Measurements from ENCODE around the gene IL1RAPL1.
"Not testable (repeated sequence)": the region's sequence is repeated elsewhere in the genome, so short reads cannot be mapped to it uniquely, and the experiment has no call there.

Gene IL1RAPL1

GRCh38 chrX:28628120-28628519 is 40.9 kb downstream of the IL1RAPL1 start:
- DNase-seq: no peak

- no peak for DNase-seq
Measured at GRCh38 chrX:28638775-28639174, 51.5 kb downstream of the IL1RAPL1 start.

- no peak for DNase-seq
Measured at GRCh38 chrX:28639451-28639850, 52.2 kb downstream of the IL1RAPL1 start.

- DNase-seq: no peak
Measured at GRCh38 chrX:28649541-28649940, 62.3 kb downstream of the IL1RAPL1 start.

- DNase-seq: no peak
Measured at GRCh38 chrX:28651186-28651585, 63.9 kb downstream of the IL1RAPL1 start.

GRCh38 chrX:28659269-28659668 is 72.0 kb downstream of the IL1RAPL1 start:
- no peak for DNase-seq

- DNase-seq: no peak
Measured at GRCh38 chrX:28665778-28666177, 78.5 kb downstream of the IL1RAPL1 start.

GRCh38 chrX:28668303-28668702 is 81.1 kb downstream of the IL1RAPL1 start:
- no peak for DNase-seq

GRCh38 chrX:28668957-28669356 is 81.7 kb downstream of the IL1RAPL1 start:
- DNase-seq: no peak

GRCh38 chrX:28670074-28670473 is 82.8 kb downstream of the IL1RAPL1 start:
- no peak for DNase-seq

- no peak for DNase-seq
Measured at GRCh38 chrX:28675173-28675572, 87.9 kb downstream of the IL1RAPL1 start.

GRCh38 chrX:28693101-28693500 is 105.9 kb downstream of the IL1RAPL1 start:
- DNase-seq: no peak

GRCh38 chrX:28697732-28698131 is 110.5 kb downstream of the IL1RAPL1 start:
- DNase-seq: no peak

- DNase-seq: no peak
Measured at GRCh38 chrX:28701222-28701621, 114.0 kb downstream of the IL1RAPL1 start.

- no peak for DNase-seq
Measured at GRCh38 chrX:28706964-28707363, 119.7 kb downstream of the IL1RAPL1 start.

GRCh38 chrX:28709421-28709820 is 122.2 kb downstream of the IL1RAPL1 start:
- DNase-seq: no peak

- DNase-seq: no peak
Measured at GRCh38 chrX:28717864-28718263, 130.6 kb downstream of the IL1RAPL1 start.

GRCh38 chrX:28718450-28718849 is 131.2 kb downstream of the IL1RAPL1 start:
- DNase-seq: no peak

GRCh38 chrX:28719620-28720019 is 132.4 kb downstream of the IL1RAPL1 start:
- DNase-seq: no peak

- DNase-seq: no peak
Measured at GRCh38 chrX:28752330-28752729, 165.1 kb downstream of the IL1RAPL1 start.

GRCh38 chrX:28756175-28756574 is 168.9 kb downstream of the IL1RAPL1 start:
- DNase-seq: no peak

GRCh38 chrX:28756647-28757046 is 169.4 kb downstream of the IL1RAPL1 start:
- DNase-seq: no peak

GRCh38 chrX:28757290-28757689 is 170.0 kb downstream of the IL1RAPL1 start:
- DNase-seq: no peak

- DNase-seq: not testable (repeated sequence)
Measured at GRCh38 chrX:28766561-28766960, 179.3 kb downstream of the IL1RAPL1 start.

GRCh38 chrX:28773807-28774206 is 186.6 kb downstream of the IL1RAPL1 start:
- DNase-seq: no peak

- DNase-seq: no peak
Measured at GRCh38 chrX:28787206-28787605, 200.0 kb downstream of the IL1RAPL1 start.
